ENCODE results near the gene CXCL9. TPM values are rescaled to one million over a fixed set of nuclear protein-coding genes. Genes with fewer than 3 reads are reported as not detected.

The CXCL9 gene
- total RNA-seq, 1 donor from 2014 or later, result not detected

DNA sequence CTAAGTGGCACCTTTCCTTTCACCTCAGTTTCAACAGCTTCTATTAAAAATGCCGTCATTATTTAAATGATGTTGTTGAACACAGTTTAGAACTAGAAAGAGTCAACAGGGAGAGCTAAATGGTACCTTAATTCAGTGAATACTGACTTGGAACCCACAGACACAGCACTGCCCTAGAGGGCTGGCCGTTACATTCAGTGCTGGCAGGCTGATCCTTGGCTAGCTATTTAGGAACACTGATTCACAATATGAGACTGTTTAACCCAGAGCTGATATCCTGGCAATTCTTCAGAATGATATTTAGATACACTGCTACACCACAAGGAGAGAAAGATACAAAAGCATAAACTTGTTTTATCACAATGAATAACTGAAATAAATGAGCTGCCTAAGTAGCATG lies 53.8 kb downstream of the CXCL9 start:
- Mint-ChIP-seq H3K27ac (ENCODE audit: unreplicated experiment) (no peak overlapping the region), H3K27me3 (ENCODE audit: unreplicated experiment) (no peaks in the 10 kb centered on the region), H3K36me3 (ENCODE audit: unreplicated experiment) (peaks cover 74% of the 10 kb centered on the region), H3K9me3 (ENCODE audit: unreplicated experiment) (no peaks in the 10 kb centered on the region), H3K4me3 (ENCODE audit: unreplicated experiment) (no peak overlapping the region), H3K4me1 (ENCODE audit: unreplicated experiment) (no peaks in the 10 kb centered on the region)
- TF ChIP-seq, protein P1, sequence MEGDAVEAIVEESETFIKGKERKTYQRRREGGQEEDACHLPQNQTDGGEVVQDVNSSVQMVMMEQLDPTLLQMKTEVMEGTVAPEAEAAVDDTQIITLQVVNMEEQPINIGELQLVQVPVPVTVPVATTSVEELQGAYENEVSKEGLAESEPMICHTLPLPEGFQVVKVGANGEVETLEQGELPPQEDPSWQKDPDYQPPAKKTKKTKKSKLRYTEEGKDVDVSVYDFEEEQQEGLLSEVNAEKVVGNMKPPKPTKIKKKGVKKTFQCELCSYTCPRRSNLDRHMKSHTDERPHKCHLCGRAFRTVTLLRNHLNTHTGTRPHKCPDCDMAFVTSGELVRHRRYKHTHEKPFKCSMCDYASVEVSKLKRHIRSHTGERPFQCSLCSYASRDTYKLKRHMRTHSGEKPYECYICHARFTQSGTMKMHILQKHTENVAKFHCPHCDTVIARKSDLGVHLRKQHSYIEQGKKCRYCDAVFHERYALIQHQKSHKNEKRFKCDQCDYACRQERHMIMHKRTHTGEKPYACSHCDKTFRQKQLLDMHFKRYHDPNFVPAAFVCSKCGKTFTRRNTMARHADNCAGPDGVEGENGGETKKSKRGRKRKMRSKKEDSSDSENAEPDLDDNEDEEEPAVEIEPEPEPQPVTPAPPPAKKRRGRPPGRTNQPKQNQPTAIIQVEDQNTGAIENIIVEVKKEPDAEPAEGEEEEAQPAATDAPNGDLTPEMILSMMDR (IDR thresholded peaks at IDR 0.05), result no peak
- DNase-seq (ENCODE audit: extremely low spot score, unreplicated experiment), result no peak

Other genes with a start within 250 kb of the CXCL9 start
- not detected in 2 replicates for gene PPEF2, start 105.1 kb downstream of the CXCL9 start, total RNA-seq
- 15.0 and 17.0 TPM in 2 replicates for gene NAAA, start 66.5 kb downstream of the CXCL9 start, total RNA-seq
- gene SDAD1, start 16.6 kb downstream of the CXCL9 start, total RNA-seq, result 38.9 and 43.0 TPM in 2 replicates
- not detected in 2 replicates for gene CXCL10, start 16.0 kb upstream of the CXCL9 start, total RNA-seq
- gene CXCL11, start 28.6 kb upstream of the CXCL9 start, total RNA-seq, result not detected in 2 replicates
- not detected in 2 replicates for gene ART3, start 67.2 kb upstream of the CXCL9 start, total RNA-seq
- 36.7 and 37.8 TPM in 2 replicates for gene NUP54, start 140.9 kb upstream of the CXCL9 start, total RNA-seq
- gene SCARB2, start 206.3 kb upstream of the CXCL9 start, total RNA-seq, result 179 and 187 TPM in 2 replicates
- 0.55 and 0.70 TPM in 2 replicates for gene FAM47E, start 244.2 kb upstream of the CXCL9 start, total RNA-seq

Measured in osteocyte (in vitro differentiated cells).